HFFc6 (cell line): ENCODE data around the gene BCAM. TPM values are rescaled to one million over a fixed set of nuclear protein-coding genes. Genes with fewer than 3 reads are reported as not detected.

Experiments
- DNase-seq: peaks from one replicate; pipeline ENCODE4 v3.0.0-alpha.2; 2018
- H3K27ac Mint-ChIP-seq: 2 replicates; pipeline ENCODE4 v1.8.0; 2020; ENCODE audit warnings: mild to moderate bottlenecking, mixed read lengths
- H3K27me3 Mint-ChIP-seq: 2 replicates; pipeline ENCODE4 v1.8.0; 2021; ENCODE audit warnings: mild to moderate bottlenecking, moderate library complexity, mixed read lengths; ENCODE audit not compliant: insufficient read depth
- H3K36me3 Mint-ChIP-seq: 2 replicates; pipeline ENCODE4 v1.8.0; 2021; ENCODE audit warnings: low read depth, mixed read lengths
- H3K4me1 Mint-ChIP-seq: 2 replicates; pipeline ENCODE4 v1.8.0; 2020; ENCODE audit warnings: low read depth, mixed read lengths
- H3K4me3 Mint-ChIP-seq: 2 replicates; pipeline ENCODE4 v1.8.0; 2020; ENCODE audit warnings: mild to moderate bottlenecking, moderate library complexity, mixed read lengths
- H3K9me3 Mint-ChIP-seq: 2 replicates; pipeline ENCODE4 v1.8.0; 2020; ENCODE audit warnings: mild to moderate bottlenecking, mixed read lengths
- total RNA-seq, 6 experiments: library from RNA; stranded (reverse); fragmentation: NEBNext Ultra II Directional; extraction: Animal tissue kit (Norgen Biotek cat#: 25700); gene quantifications; 2 replicates in 1 of 6; 3 replicates in 5 of 6; pipeline ENCODE4 v1.2.3, GENCODE V29; 2021
- TF ChIP-seq, protein P1 (sequence below): fragments of 200-600 bp; sonication (generic); IDR thresholded peaks from 2 replicates; pipeline ENCODE4 v1.5.0; 2021; ENCODE audit warnings: antibody characterized with exemption, mild to moderate bottlenecking

Gene BCAM
- total RNA-seq, 6 experiments from 2014 or later = 5.5 to 6.2 (median 6.0) TPM

DNA sequence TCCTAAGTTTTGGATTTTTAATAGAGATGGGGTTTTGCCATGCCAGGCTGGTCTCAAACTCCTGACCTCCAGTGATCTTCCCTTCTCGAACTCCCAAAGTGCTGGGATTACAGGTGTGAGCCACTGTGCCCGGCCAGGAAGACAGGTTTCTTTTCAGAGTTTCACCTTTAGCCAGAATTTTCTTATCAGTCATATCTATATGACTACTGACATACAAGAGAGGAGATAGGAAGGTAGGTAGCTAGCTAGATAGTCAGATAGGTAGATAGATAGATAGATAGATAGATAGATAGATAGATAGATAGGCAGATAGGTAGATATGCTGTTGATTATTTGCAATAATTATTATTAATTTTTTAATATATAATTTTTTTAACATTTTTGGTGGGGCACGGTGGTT, 23.6 kb upstream of the BCAM start:
- no peaks in the 10 kb centered on the region for H3K9me3 Mint-ChIP-seq
- peaks cover 7% of the 10 kb centered on the region for H3K4me1 Mint-ChIP-seq
- TF ChIP-seq, protein P1, sequence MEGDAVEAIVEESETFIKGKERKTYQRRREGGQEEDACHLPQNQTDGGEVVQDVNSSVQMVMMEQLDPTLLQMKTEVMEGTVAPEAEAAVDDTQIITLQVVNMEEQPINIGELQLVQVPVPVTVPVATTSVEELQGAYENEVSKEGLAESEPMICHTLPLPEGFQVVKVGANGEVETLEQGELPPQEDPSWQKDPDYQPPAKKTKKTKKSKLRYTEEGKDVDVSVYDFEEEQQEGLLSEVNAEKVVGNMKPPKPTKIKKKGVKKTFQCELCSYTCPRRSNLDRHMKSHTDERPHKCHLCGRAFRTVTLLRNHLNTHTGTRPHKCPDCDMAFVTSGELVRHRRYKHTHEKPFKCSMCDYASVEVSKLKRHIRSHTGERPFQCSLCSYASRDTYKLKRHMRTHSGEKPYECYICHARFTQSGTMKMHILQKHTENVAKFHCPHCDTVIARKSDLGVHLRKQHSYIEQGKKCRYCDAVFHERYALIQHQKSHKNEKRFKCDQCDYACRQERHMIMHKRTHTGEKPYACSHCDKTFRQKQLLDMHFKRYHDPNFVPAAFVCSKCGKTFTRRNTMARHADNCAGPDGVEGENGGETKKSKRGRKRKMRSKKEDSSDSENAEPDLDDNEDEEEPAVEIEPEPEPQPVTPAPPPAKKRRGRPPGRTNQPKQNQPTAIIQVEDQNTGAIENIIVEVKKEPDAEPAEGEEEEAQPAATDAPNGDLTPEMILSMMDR = no peak
- DNase-seq = no peak
- H3K27ac Mint-ChIP-seq = no peak overlapping the region
- peaks cover 2% of the 10 kb centered on the region for H3K27me3 Mint-ChIP-seq
- H3K36me3 Mint-ChIP-seq = no peaks in the 10 kb centered on the region
- no peak overlapping the region for H3K4me3 Mint-ChIP-seq

DNA sequence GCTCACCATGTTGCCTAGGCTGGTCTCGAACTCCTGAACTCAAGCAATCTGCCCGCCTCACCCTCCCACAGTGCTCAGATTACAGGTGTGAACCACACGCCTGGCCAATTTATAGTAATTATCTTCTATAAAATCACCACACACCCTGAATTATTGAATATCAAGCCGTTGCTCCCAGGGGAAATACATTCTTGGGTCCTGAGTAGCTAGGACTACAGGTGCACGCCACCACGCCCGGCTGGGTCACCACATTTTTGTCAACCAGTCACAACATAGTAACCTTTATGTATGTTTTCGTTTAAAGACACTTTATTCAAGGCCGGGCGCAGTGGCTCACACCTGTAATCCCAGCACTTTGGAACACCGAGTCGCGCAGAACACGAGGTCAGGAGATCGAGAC, 22.9 kb upstream of the BCAM start:
- peaks cover 7% of the 10 kb centered on the region for H3K4me1 Mint-ChIP-seq
- peaks cover 2% of the 10 kb centered on the region for H3K27me3 Mint-ChIP-seq
- H3K27ac Mint-ChIP-seq = no peak overlapping the region
- TF ChIP-seq, protein P1 = no peak
- no peaks in the 10 kb centered on the region for H3K9me3 Mint-ChIP-seq
- no peaks in the 10 kb centered on the region for H3K36me3 Mint-ChIP-seq
- DNase-seq = no peak
- no peak overlapping the region for H3K4me3 Mint-ChIP-seq

DNA sequence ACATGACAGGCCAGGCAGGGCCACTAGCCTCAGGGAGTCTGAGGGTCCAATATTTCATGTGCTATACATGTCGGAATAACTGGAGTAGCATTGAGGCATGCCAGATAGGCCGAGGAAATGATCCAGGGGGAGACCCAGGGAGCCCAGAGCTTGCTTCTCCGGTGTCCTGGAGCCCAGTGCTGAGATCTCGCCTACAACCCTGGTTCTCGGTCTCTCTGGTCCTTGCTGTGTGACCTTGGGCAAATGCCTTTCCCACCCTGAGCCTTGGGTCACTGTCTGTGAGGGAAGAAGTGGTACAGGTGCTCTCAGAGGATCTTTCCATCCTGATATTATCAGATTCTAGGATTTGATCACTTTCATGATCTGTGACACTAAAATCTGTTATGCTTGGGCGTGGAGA, 19.9 kb upstream of the BCAM start:
- Mint-ChIP-seq H3K4me1 (peaks cover 7% of the 10 kb centered on the region), H3K4me3 (no peak overlapping the region), H3K36me3 (no peaks in the 10 kb centered on the region), H3K27ac (no peak overlapping the region), H3K9me3 (no peaks in the 10 kb centered on the region), H3K27me3 (peaks cover 10% of the 10 kb centered on the region)
- TF ChIP-seq, protein P1 = no peak
- DNase-seq = no peak

DNA sequence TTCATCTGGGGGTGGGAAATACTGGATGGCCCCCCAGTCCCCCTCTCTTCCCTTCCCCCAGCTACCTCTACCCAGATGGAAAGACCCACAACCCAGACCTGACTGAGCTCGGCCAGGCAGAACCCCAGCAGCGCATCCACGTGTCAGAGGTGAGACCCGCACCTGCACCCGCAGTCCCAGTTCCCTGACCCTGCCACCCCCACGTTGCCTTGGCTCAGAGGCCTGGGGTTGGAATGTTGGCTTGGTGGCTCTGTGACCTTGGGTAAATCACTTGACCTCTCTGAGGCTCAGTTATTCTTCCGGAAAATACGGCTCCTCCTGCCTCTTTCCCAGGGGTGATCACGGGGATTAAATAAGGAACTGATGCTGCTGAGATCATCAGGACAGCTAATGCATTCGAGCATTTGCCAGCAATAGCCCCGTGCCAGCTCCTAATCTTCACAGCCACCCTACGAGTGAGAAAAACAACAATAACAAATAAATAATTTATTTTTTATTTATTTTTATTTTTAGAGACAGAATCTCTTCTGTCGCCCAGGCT, 18.9 kb upstream of the BCAM start:
- DNase-seq = no peak
- Mint-ChIP-seq H3K4me3 (no peak overlapping the region), H3K4me1 (no peaks in the 10 kb centered on the region), H3K27ac (no peak overlapping the region), H3K9me3 (no peaks in the 10 kb centered on the region), H3K36me3 (no peaks in the 10 kb centered on the region), H3K27me3 (peaks cover 10% of the 10 kb centered on the region)
- TF ChIP-seq, protein P1 = no peak

DNA sequence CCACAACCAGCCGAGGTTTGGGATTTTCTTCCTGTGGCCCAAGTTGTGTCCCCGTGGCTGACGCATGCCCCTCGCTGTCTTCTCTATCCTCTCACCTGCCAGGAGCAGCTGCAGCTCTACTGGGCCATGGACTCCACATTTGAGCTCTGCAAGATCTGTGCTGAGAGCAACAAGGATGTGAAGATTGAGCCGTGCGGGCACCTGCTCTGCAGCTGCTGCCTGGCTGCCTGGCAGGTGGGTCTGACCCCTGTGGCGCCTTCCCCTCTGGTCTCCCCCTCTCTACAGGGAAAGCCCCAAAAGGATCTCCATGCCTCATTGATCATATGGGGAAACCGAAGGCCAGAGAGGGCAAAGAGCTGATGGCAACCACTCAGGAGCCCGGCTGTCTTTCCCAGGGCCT, 16.6 kb upstream of the BCAM start:
- Mint-ChIP-seq H3K4me3 (no peak overlapping the region), H3K4me1 (no peaks in the 10 kb centered on the region), H3K9me3 (no peaks in the 10 kb centered on the region), H3K36me3 (no peaks in the 10 kb centered on the region), H3K27me3 (peaks cover 10% of the 10 kb centered on the region), H3K27ac (no peak overlapping the region)
- TF ChIP-seq, protein P1 = no peak
- no peak for DNase-seq

DNA sequence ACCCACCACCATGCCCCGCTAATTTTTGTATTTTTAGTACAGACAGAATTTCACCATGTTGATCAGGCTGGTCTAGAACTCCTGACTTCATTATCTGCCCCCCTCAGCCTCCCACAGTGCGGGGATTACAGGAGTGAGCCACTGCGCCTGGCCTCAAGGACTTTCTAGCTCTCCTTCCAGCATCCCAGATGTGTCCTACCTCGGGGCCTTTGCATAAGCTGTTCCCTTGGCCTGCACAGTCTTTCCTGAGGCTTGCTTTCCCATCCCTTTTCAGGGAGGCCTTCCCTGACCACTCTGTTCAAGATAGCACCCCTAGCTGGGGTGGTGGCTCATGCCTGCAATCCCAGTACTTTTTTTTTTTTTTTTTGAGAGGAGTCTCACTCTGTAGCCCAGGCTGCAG, 14.3 kb upstream of the BCAM start:
- Mint-ChIP-seq H3K27ac (no peak overlapping the region), H3K36me3 (no peaks in the 10 kb centered on the region), H3K4me3 (no peak overlapping the region), H3K27me3 (peaks cover 9% of the 10 kb centered on the region), H3K4me1 (peaks cover 12% of the 10 kb centered on the region), H3K9me3 (no peaks in the 10 kb centered on the region)
- no peak for DNase-seq
- TF ChIP-seq, protein P1 = no peak
